ENCODE results near the gene RPL22.

RPL22 gene

DNA sequence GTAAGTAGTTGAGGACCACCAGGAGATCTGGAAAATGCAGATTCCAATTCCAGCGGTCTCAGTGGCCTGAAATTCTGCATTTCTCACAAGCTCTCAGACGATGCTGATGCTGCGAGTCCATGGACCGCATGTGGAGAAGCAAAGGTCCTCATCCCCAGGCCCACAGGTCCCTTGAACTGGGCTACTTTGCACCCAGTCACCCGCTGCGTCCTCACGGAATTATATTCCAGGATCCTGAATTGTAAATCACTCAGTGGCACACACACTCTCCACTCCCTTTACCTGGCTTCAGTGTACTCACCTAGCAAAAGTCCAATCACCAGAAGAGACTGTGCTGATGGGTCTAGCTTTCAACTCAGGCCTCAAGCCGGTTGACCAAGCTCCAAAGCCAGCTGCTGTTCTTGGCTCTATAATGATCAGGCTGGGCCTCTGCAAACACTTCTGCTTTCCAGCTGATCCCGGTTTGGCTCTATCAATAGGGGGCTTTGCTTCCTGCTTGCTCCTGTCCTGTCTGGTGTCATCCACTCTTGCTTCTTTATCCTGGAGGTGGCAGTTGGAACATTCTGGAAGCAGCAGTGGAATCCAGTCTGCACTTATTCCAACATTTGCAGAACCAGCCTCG is 904 bp upstream of the RPL22 start:
- DNase-seq = no peak

DNA sequence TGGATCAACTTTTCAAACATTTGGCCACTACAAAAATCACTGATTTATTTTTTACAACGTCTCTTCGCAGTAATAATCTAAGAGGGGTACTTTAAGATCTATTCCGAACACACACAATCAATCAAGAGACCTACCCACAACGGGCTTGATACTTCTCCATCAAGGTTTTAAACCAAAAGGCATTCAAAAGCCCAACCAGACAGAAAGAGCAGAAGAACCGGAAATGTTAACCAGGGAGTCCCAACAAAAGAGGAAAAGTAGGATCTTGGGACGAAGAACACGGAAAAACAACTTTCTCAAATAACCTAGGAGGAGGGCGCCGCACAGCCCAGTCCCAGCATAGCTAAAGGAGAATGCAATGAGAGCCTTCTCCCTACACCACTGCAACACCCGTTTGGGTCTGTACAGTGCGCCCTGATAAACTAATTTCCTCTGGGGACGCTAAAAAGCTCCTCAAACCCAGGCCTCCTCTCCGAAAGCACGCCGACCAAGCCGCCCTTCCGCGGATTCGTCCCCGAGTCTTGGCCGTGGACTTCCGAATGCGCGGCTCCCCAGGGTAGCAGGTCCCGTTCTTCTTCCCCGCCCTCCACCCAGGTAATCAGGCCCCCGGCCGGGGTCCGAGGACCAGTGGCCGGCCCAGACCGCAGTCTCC is 623 bp downstream of the RPL22 start:
- DNase-seq = no peak

DNA sequence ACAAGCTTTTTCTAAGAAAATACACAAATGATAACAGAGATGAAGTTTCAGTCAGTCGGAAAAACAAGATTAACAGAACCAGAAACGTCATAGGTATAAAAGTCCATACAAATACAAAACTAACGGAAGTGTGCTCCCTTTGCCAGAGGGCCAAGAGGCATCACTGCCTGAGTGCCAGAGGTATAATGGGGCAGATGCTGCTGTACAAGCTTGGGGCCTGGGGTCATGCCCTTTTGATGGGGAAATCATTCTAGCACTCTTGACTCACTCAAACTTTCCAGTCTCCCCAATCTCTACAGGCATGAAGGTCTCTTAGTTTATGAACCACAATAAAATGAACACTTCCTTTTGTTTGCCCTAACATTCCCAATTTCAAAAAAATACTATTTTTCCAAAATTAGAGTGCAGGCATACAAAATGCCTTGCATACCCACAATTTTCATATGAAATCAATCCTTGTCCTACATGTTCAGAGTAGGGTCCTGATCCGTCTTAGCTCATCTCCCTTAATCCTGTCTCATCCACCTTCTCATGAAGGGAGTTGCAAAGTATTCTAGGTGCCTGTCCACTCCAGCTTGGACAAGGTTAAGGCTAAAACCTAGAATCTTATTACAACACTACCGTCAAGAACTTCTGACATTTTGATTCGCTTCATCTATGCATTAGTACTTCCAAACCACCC is 1.5 kb downstream of the RPL22 start:
- no peak for DNase-seq

DNA sequence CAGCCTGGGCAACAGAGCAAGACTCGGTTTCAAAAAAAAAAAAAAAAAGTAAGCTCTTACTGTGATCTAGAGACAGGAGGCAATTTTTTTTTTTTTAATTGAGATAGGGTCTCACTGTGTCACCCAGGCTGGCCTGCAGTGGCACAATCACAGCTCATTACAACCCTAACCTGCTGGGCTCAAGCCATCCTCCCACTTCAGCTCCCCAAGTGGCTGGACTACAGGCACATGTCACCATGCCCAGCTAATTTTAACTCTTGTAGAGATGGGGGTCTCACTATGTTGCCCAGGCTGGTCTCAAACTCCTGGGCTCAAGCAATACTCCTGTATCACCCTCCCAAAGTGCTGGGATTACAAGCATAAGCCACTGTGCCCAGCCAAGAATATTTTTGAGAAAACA is 7.4 kb downstream of the RPL22 start:
- no peak for DNase-seq

DNA sequence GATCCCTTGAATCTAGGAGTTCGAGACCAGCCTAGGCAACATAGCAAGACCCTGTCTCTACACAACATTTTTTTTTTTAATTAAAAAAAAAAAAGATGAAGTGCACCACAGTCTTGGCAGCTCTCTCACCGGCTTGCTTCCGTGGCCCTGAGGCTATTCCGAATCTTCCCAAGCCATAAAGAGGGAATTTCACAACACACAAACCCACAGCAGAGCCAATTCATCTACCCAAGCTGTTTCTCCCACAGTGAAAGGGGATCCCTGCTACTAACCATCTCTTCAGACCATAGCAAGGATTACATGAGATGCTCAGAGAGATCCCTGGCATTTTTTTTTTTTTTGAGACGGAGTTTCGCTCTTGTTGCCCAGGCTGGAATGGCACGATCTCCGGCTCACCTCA is 10.9 kb downstream of the RPL22 start:
- no peak for DNase-seq

DNA sequence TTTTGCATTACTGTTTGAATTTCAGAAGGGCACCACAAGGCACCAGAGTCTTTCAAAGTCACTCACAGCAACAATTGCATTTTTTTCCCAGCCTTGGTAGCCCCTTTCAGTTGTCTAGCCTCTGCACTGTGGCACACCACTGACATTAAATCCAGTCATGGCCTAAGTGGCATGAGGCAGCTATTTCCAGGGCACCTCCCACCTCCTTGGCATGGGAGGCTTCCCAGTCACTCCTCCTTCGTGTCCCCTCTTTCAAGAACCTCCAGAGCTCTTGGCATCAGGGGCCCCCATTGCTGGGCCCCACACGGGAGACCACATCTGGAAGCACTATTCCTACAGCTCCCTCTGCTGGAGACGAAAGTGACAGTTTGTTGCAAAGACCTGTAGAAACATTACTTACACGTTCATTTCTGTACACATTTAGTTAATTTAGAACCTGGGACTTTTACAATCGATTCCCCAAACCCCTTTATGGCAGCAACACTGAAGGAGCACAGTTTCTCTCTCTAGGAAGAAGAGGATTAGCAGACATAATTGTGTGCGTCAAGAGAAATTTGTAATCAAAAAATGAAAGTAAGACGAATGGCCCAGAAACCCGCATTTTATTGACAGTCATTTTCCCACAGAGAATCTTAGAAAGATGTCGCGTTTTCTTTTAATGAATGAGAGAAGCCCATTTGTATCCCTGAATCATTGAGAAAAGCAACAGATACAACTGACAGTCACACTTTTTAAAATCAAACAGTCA is 13.6 kb downstream of the RPL22 start:
- DNase-seq = no peak

DNA sequence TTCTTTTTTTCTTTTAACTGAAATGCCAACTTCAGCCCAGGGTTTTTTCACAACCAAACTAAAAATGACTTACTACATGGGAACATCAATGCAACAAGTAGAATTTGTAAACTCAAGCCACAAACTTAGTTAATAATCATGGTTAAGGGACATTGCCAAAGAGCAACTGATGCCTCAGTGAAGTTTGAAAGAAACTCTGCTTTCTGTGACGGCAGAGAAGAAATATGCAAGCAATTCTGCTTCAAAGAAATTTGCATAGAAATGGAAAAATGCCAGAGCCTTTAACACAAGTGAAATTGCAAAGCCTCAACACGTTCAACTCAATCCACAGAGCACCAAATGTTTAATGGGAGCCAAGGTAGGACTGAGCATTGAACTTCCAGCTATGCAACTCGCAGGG is 14.2 kb downstream of the RPL22 start:
- no peak for DNase-seq

DNA sequence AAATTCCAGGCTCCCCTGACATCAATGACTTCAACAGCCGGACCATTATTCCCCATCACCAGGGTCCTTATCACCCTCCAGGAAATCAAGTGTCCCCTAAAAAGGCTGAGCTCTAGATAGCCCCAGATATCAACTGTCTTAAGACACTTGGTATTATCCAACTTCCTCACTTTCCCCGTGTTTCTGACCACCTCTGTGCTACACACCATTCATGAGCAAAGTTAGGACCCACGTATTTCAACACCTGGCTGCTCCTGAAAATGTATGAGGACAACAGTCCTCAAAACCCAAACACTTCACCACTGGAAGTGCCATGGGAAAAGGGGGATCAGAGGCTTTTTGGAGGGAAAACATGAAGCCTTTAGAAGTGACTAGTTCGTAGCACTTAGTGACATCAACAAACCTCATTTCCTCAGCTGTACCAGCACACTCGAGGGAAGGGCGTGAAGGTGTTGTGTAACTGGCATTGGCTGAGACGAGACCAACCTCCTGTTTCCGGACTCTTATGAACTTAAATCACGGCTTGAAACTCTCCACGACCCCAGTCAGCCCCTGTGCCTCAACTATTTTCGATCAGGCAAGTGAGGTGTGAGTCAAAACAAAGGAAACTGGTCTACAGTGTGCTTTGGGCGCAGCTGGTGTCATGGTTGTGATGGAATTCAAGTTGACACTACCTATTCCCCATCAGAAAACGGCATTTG is 15.2 kb downstream of the RPL22 start:
- DNase-seq = no peak

DNA sequence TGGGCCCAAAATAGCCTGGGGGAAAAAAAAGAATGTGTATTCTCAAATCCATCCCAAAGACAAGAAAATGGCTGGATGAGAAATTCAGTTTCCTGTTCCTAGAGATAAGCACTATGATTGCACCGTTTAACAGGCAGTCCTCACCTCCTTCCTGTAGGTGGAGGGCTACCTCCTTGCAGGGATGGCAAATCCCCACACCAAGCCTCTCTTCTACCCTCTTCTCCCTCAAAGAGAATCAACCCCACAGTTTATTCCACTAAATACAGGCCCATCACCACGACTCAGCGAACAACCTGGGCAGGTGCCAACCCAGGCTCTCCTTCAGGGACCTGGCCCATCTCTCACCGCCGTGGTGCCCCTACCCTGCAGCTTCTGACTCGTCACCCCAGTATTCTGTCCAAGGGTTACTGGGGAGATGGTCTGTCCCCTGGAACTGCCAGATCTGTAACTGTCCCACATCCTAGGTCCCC is 15.8 kb downstream of the RPL22 start:
- no peak for DNase-seq

DNA sequence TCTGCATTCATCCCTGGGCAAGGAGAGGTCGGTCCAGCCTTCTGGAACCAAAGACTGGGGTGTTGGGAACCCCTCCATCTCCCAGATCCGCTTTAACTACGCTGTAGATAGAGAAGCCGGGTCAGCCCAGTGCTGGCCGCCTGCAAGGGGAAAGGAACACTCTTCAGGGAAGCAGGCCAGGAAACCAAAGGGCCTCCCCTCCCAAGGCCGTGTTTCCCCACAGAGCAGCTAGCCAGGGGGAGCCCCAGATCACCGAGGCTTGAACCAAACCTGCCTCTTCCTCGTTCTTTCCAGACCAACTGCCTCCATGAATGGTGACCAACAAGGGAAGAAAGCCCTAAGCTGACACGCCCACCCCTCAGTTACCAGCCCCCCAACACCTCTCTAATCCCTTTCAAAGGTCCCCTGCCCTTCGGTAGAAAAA is 18.0 kb downstream of the RPL22 start:
- DNase-seq = no peak

DNA sequence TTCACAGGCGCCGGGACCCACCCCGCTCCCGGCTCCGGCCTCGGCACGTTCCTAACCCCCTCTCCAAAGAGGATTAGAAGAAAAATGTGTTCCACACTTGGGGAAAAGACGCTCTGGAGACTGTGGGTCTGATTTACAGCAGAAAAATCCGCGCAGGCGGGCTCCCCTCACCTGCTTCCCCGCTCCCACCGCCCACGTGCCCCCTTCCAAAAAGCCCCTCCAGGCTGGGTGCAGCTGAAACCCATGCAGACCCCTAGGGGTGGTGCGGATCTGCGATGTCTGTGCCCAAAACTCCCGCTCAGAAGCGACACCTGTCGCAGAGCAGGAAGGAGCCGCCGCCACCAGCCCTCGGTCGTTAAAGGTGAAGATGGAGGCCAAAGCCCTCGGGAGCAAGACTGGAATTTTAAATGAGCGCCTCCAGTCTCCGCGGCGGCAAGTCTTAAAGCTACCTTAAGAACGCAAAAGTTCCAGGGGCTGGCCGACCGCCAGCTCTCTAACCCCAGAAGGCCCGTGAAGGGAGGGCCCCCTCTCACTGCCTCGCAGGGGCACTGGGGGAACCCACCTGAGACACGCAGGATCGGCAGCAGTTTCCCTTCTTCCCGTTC is 18.6 kb downstream of the RPL22 start:
- no peak for DNase-seq

DNA sequence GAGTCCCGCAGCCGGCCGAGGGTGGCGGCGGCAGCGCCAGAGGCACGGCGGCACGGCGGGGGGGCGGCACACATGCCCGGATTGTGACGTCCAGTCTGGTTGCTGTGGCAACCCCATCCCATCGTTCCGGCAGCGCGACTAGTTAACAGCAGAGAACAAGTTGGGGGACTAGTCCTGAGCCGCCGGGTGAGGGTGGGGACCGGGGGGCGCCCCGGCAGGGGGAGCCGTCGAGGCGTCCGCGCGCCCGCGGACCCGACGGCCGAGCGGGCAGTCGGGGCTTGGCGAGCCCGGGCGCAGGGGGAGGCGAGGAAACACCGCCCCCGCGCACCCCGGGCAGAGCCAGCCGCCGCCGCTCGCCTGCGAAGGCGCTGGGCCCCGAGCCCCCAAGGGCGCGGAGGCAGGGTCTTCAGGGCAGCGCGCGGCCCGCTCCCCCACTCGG is 19.1 kb downstream of the RPL22 start, which contains the start of gene CHD5:
Gene CHD5 (minus strand): TSS at position 54 of the 439 bp plus-strand sequence. CDS start 298 bp downstream, outside the sequence.
- no peak for DNase-seq

DNA sequence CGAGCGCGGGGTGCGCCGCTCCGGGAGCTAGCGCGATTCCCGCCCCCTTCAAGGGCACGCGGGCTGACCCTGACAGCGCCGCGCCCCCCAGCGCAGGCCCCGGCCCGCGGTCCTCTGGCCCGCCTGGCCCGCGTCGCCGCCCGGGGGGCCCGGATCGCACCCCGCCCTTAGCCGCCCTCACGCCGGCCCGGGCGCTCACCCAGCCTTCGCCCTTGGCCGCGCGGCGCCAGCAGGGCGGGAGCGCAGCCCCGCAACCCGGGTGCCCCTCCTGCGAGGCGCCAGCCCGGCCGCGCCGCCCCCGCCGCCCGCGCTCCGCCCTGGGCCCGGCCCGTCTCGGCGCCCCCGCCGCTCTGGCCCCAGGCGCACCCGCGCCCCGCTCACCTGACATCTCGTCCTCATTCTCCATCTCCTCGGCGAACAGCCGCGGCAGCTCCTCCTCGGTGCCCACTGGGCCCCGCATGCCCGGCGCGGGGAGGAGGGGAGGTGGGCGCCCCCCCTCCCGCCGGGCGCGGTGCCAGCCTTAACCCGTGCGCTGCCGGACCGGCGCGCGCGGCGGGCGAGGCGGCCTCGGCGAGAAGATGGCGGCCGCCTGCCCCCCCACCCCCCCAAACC is 19.7 kb downstream of the RPL22 start:
- no peak for DNase-seq

DNA sequence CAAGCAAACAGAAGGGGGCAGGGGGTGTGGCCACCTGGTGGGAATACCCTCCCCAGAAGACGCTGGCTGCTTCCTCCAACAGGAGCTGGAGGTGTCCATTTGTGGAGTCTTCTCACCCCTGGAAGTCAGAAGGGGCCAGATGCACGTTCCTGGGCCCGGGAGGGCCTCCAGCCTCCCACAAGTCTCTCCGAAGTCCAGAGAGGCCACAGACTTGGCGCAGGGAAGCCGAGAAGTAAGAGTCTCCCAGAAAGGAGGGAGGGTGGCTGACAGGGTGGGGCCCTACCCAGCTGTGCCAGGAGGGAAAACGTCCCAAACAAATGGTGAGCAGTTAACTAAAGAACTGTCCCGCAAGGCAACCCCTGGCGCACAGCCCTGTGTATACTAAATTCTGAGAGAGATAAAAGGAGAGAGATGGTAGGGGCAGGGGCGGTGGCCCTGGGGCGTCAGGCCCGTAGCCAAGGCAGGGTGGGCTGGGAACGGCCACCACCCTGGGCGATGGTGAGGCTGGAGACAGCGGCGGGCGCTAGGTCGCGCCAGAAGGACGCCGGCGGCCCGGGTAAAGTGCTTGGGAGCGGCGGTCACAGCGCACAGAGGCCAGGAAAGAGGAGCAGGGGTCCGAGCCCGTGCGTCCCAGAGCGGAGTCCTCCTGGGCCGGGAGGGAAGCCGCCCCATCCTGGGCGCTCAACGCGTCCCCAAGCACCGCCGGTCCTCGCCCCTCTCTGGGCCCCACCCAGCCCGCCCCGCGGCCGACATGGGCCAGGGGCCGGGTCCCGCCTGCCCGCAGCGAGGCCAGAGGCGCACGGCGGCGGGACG is 20.4 kb downstream of the RPL22 start:
- no peak for DNase-seq

DNA sequence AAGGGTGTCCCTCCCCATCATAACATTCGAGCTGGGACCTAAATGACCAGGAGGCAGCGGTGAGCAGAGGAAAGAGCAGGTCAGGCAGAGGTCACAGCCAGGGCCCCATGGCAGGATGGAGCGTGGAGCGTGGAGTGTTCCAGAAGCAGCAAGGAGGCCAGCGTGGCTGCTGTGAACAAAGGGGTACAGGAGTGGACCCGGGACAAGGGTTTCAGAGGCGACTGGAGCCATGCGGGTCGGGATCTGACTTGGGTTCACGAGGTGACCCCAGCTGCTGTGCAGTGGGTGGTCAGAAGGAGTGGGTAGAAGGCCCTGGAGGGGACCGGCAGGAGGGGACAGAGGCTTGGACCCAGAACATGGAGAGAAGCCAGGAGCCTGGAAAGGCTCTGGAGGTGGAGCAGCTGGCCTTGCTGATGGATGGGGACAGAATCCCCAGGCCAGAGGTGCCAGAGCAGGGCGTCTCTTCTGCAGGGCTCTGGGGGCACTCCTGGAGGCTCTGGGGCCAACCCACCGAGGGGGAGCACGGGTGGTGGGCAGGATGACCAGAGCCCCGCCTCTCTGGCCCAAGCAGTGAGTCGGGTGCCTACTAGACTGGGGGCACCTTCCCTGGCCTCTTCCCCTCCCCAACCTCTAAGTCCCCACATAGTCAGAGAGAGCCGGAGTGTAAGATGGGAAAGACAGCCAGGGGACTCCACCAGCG is 21.6 kb downstream of the RPL22 start:
- DNase-seq = no peak

DNA sequence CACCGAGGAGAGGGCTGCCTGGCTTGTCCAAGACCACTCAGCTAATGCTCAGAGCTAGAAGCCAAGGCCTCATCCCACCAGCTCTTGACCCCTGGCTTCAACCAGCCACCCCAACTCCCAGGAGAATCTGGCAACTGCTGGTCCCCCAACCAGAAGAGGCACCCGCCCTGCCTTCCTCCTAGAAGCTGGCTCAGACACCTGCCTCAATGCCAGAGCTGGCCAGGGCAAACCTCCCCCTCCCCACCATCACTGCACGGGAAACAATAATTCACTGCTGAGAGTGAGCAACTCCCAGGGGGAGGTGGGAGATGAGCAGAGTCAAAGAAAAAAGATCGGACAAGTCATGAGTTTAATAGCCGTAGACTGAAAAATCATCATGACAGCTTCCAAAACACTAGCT is 22.6 kb downstream of the RPL22 start:
- no peak for DNase-seq

DNA sequence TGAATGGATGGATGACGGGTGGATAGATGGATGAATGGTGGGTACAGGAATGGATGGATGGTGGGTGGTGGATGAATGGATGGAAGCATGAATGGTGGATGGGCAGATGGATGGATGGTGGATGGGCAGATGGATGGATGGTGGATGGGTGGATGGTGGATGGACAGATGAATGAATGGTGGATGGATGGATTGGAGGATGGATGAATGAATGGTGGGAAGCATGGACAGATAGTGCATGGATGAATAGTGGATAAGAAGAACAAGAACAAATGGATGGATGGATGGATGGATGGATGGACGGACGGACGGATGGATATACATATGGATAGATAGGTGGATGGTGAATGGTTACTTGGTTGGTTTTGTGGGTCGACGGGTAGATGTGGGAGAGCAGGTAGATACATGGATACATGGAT is 24.0 kb downstream of the RPL22 start:
- DNase-seq = no peak

DNA sequence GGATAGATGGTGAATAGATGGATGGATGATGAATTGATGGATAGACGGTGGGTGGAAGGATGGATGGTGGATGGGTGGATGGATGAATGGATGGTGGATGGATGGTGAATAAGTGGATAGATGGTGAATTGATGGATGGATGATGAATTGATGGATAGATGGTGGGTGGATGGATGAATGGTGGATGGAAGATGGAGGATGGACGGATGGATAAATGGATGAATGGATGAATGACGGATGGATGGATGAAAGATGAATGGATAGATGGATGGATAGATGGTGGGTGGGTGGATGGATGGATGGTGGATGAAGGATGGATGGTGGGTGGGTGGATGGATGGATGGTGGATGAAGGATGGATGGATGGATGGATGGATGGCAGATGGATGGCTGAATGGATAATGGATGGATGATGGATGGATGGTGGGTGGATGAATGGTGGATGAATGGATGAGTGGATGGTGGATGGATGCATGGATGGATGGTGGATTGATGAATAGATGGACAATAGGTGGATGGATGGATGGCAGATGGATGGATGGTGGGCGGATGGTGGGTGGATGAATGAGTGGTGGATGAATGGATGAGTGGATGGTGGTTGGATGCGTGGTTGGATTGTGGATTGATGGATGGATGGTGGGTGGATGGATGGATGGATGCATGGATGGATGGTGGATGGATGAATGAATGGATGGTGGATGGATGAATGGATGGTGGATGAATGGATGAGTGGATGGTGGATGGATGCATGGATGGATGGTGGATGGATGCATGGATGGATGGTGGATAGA is 24.6 kb downstream of the RPL22 start:
- DNase-seq = no peak

DNA sequence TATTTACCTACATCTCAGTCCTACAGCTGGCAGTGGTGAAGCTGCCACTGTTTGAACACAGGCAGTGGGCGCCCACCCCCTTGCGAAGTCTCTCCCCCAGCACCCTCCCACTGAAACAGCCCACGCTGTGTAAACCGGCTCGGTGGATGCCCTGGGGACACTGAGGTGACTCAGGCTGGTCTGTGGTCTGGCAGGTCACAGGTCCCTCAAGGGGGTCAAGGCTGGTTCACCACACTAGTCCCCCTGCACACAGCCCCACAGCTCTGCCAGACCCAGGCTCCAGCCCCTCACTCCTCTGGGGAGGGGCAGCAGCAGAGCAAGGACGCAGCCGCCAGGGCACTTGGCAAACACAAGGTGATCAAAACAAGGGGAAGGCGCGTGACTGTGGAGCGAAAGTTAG is 26.8 kb downstream of the RPL22 start:
- no peak for DNase-seq
